Testis (tissue), 2 donors: ENCODE data around the gene LRRC19.

ENCODE experiments used
- POLR2A ChIP-seq: fragments of 450-650 bp; IDR thresholded peaks from one replicate; pipeline ENCODE4 v1.6.1; 2017; ENCODE audit warnings: antibody characterized with exemption, mild to moderate bottlenecking, moderate library complexity
- TF ChIP-seq, protein P1 (sequence below), 3 experiments: fragments of 450-650 bp in 2 of 3; fragments of 200-600 bp in 1 of 3; sonication (generic) in 1 of 3; IDR thresholded peaks; one replicate each; pipeline ENCODE4 v1.5.1; 2016 to 2019; ENCODE audit warnings: antibody characterized with exemption in 3 of 3, mild to moderate bottlenecking in 2 of 3, moderate library complexity in 1 of 3

DNA sequence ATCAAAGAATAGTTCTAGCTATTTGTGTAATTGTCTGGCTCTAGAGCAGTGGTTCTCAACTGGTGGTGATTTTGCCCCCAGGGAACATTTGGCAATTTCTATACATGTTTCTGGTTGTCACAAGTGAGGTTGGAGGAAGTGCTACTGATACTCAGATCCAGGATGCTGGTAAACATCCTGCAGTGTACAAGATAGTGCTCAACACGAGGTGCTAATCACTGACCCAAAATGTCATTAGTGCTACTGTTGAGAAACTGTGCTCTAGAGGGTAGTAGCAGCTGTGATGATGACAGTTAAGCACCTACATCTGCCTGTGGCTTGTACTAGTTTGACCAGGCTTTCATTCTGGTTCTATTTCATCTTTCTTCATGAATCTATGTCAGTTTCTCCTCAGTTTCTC is 22.1 kb downstream of the LRRC19 start:
- TF ChIP-seq, protein P1, sequence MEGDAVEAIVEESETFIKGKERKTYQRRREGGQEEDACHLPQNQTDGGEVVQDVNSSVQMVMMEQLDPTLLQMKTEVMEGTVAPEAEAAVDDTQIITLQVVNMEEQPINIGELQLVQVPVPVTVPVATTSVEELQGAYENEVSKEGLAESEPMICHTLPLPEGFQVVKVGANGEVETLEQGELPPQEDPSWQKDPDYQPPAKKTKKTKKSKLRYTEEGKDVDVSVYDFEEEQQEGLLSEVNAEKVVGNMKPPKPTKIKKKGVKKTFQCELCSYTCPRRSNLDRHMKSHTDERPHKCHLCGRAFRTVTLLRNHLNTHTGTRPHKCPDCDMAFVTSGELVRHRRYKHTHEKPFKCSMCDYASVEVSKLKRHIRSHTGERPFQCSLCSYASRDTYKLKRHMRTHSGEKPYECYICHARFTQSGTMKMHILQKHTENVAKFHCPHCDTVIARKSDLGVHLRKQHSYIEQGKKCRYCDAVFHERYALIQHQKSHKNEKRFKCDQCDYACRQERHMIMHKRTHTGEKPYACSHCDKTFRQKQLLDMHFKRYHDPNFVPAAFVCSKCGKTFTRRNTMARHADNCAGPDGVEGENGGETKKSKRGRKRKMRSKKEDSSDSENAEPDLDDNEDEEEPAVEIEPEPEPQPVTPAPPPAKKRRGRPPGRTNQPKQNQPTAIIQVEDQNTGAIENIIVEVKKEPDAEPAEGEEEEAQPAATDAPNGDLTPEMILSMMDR (IDR thresholded peaks at IDR 0.05): no peak
- no peak for TF ChIP-seq POLR2A
